ENCODE results near the gene ANO2.

ANO2 gene

GRCh38 chr12:5921966-5922899, 22.8 kb downstream of the ANO2 start:
- no peak for TF ChIP-seq RAD21 (IDR thresholded peaks at IDR 0.05; ENCODE audit: low read depth)

- no peak for TF ChIP-seq EP300 (IDR thresholded peaks at IDR 0.05; ENCODE audit: borderline replicate concordance)
- TF ChIP-seq EGR1 (IDR thresholded peaks at IDR 0.05): no peak
- TF ChIP-seq USF1 (IDR thresholded peaks at IDR 0.05): no peak
- no peak for TF ChIP-seq CEBPB (IDR thresholded peaks at IDR 0.05)
- TF ChIP-seq RAD21 (IDR thresholded peaks at IDR 0.05; ENCODE audit: low read depth): no peak
- no peak for TF ChIP-seq CREB1 (IDR thresholded peaks at IDR 0.05; ENCODE audit: low read depth)
- TF ChIP-seq REST (IDR thresholded peaks at IDR 0.05; ENCODE audit: low read depth): no peak
- no peak for TF ChIP-seq MAX (IDR thresholded peaks at IDR 0.05)
- TF ChIP-seq TCF12 (IDR thresholded peaks at IDR 0.05; ENCODE audit: low read depth): no peak
- no peak for TF ChIP-seq ZBTB7A (IDR thresholded peaks at IDR 0.05; ENCODE audit: low read depth)
- TF ChIP-seq YY1 (IDR thresholded peaks at IDR 0.05; ENCODE audit: low read depth): no peak
- TF ChIP-seq TAF1 (IDR thresholded peaks at IDR 0.05; ENCODE audit: low read depth): no peak
These were observed 23.8 kb downstream of the ANO2 start for GRCh38 chr12:5921027-5921909.

- no peak for TF ChIP-seq EP300 (IDR thresholded peaks at IDR 0.05; ENCODE audit: borderline replicate concordance)
- TF ChIP-seq RAD21 (IDR thresholded peaks at IDR 0.05; ENCODE audit: low read depth): no peak
- TF ChIP-seq CEBPB (IDR thresholded peaks at IDR 0.05): no peak
- TF ChIP-seq NFIC (IDR thresholded peaks at IDR 0.05): no peak
- no peak for TF ChIP-seq EGR1 (IDR thresholded peaks at IDR 0.05)
- TF ChIP-seq USF1 (IDR thresholded peaks at IDR 0.05): no peak
- no peak for TF ChIP-seq CREB1 (IDR thresholded peaks at IDR 0.05; ENCODE audit: low read depth)
- TF ChIP-seq TEAD4 (IDR thresholded peaks at IDR 0.05): no peak
- no peak for TF ChIP-seq FOXM1 (IDR thresholded peaks at IDR 0.05; ENCODE audit: borderline replicate concordance, low read depth)
- TF ChIP-seq REST (IDR thresholded peaks at IDR 0.05; ENCODE audit: low read depth): no peak
- TF ChIP-seq YY1 (IDR thresholded peaks at IDR 0.05; ENCODE audit: low read depth): no peak
- TF ChIP-seq MAX (IDR thresholded peaks at IDR 0.05): no peak
These were observed 28.2 kb downstream of the ANO2 start for GRCh38 chr12:5916785-5917290.

- TF ChIP-seq TCF12 (IDR thresholded peaks at IDR 0.05; ENCODE audit: low read depth) (no peak), CREB1 (IDR thresholded peaks at IDR 0.05; ENCODE audit: low read depth) (no peak), MAX (IDR thresholded peaks at IDR 0.05) (no peak), EP300 (IDR thresholded peaks at IDR 0.05; ENCODE audit: borderline replicate concordance) (no peak), FOXM1 (IDR thresholded peaks at IDR 0.05; ENCODE audit: borderline replicate concordance, low read depth) (no peak), EGR1 (IDR thresholded peaks at IDR 0.05) (no peak), CEBPB (IDR thresholded peaks at IDR 0.05) (no peak), NFIC (IDR thresholded peaks at IDR 0.05) (no peak), RAD21 (IDR thresholded peaks at IDR 0.05; ENCODE audit: low read depth) (no peak), TAF1 (IDR thresholded peaks at IDR 0.05; ENCODE audit: low read depth) (no peak), TEAD4 (IDR thresholded peaks at IDR 0.05) (no peak), ZBTB7A (IDR thresholded peaks at IDR 0.05; ENCODE audit: low read depth) (no peak)
These were observed 29.5 kb downstream of the ANO2 start for GRCh38 chr12:5915511-5915910.
